HepG2 (cell line): ENCODE results near the gene KRTAP1-1. TPM values are rescaled to one million over a fixed set of nuclear protein-coding genes. Genes with fewer than 3 reads are reported as not detected.
A peak's percentile ranks its signal among the peaks of the same experiment; 100 is the strongest.

ENCODE experiments used
- CREM ChIP-seq, 2 experiments: sonication (generic) in 1 of 2; formaldehyde crosslinking in 1 of 2; IDR thresholded peaks; 2 replicates each; pipeline versions ENCODE4 v1.4.0 to v1.6.1; 2016 to 2020; ENCODE audit warnings: antibody characterized with exemption in 1 of 2, mild to moderate bottlenecking in 1 of 2, missing genetic modification reagents in 1 of 2
- GATAD1 ChIP-seq: IDR thresholded peaks from 2 replicates; pipeline ENCODE4 v1.6.1; 2016; ENCODE audit warnings: missing genetic modification reagents, missing compliant biosample characterization
- HNRNPUL1 ChIP-seq: fragments of 200-400 bp; formaldehyde crosslinking; IDR thresholded peaks from 2 replicates; pipeline ENCODE4 v1.6.1; 2017; ENCODE audit warnings: low read depth, mild to moderate bottlenecking, low read length, moderate library complexity
- ISL2 ChIP-seq: sonication (generic); formaldehyde crosslinking; IDR thresholded peaks from 2 replicates; pipeline ENCODE4 v1.5.0; 2020; ENCODE audit warnings: missing genetic modification reagents
- MAFF ChIP-seq: IDR thresholded peaks from 2 replicates; pipeline ENCODE4 v1.6.1; 2011; ENCODE audit warnings: low read depth, low read length, improper control_type of control experiment
- MIXL1 ChIP-seq: IDR thresholded peaks from 2 replicates; pipeline ENCODE4 v1.6.1; 2016
- RBM39 ChIP-seq: fragments of 200-400 bp; formaldehyde crosslinking; IDR thresholded peaks from one replicate; pipeline ENCODE4 v1.6.1; 2018; ENCODE audit warnings: antibody characterized with exemption, mild to moderate bottlenecking, low read depth, low read length; ENCODE audit not compliant: poor library complexity, severe bottlenecking
- RFX1 ChIP-seq: fragments of 450-650 bp; IDR thresholded peaks from 2 replicates; pipeline ENCODE4 v1.6.1; 2017
- SETDB1 ChIP-seq: sonication (generic); formaldehyde crosslinking; IDR thresholded peaks from 2 replicates; pipeline ENCODE4 v1.5.1; 2020; ENCODE audit warnings: missing genetic modification reagents, mild to moderate bottlenecking, borderline replicate concordance
- TBL1XR1 ChIP-seq: fragments of 150-350 bp; IDR thresholded peaks from 2 replicates; pipeline ENCODE4 v1.6.1; 2014; ENCODE audit warnings: borderline replicate concordance, low read length; ENCODE audit not compliant: partially characterized antibody
- TBX2 ChIP-seq: sonication (generic); formaldehyde crosslinking; IDR thresholded peaks from 2 replicates; pipeline ENCODE4 v1.5.0; 2020; ENCODE audit warnings: missing genetic modification reagents, mild to moderate bottlenecking, borderline replicate concordance
- ZBTB42 ChIP-seq: sonication (generic); formaldehyde crosslinking; IDR thresholded peaks from 2 replicates; pipeline ENCODE4 v1.5.0; 2020; ENCODE audit warnings: mild to moderate bottlenecking, missing genetic modification reagents
- ZFP36 ChIP-seq: fragments of 150-350 bp; IDR thresholded peaks from 2 replicates; pipeline ENCODE4 v1.6.1; 2018; ENCODE audit warnings: borderline replicate concordance, low read length, low read depth; ENCODE audit not compliant: partially characterized antibody
- ZNF224 ChIP-seq: sonication (generic); formaldehyde crosslinking; IDR thresholded peaks from 2 replicates; pipeline ENCODE4 v1.5.0; 2020; ENCODE audit warnings: mild to moderate bottlenecking, missing genetic modification reagents
- ZNF383 ChIP-seq: sonication (generic); formaldehyde crosslinking; IDR thresholded peaks from 2 replicates; pipeline ENCODE4 v1.4.0; 2020; ENCODE audit warnings: missing genetic modification reagents, mild to moderate bottlenecking, borderline replicate concordance
- polyA plus RNA-seq, 8 experiments: library from polyadenylated mRNA; depleted of rRNA in 3 of 8; stranded (reverse) in 7 of 8; unstranded in 1 of 8; fragments of >200 nt; fragmentation: Illumina TruSeq in 4 of 8; extraction: Trizol in 4 of 8; gene quantifications; 2 replicates each; pipeline versions ENCODE4 v1.2.1 to v1.2.3, GENCODE V29; 2011 to 2016; ENCODE audit warnings: low read depth in 4 of 8, missing spikeins in 1 of 8, mixed read lengths in 1 of 8; ENCODE audit not compliant: insufficient read depth in 1 of 8
- total RNA-seq, 5 experiments: library from RNA; depleted of rRNA; stranded (reverse); fragments of >200 nt; fragmentation: Illumina TruSeq; extraction: Trizol; gene quantifications; 2 replicates each; pipeline ENCODE4 v1.2.3, GENCODE V29; 2016; ENCODE audit warnings: low read depth in 1 of 5
- TF ChIP-seq, protein P1 (sequence below): IDR thresholded peaks from 2 replicates; pipeline ENCODE4 v1.6.1; 2012; ENCODE audit warnings: low read depth, low read length, improper control_type of control experiment
- TF ChIP-seq, protein P2 (sequence below): sonication (generic); formaldehyde crosslinking; conservative IDR thresholded peaks from 2 replicates; pipeline ENCODE4 v1.4.0; 2020; ENCODE audit warnings: missing genetic modification reagents
- TF ChIP-seq, protein P3 (sequence below): IDR thresholded peaks from 2 replicates; pipeline ENCODE4 v1.6.1; 2016; ENCODE audit warnings: missing compliant biosample characterization, missing genetic modification reagents, borderline replicate concordance
- TF ChIP-seq, protein P4 (sequence below): IDR thresholded peaks from 2 replicates; pipeline ENCODE4 v1.6.1; 2016; ENCODE audit warnings: missing biosample characterization, missing genetic modification reagents, low read depth

KRTAP1-1 gene
- total and polyA plus RNA-seq, 2 of the 13 experiments (the other 11 are each of a cell fraction or from before 2014, with no cell fraction given): not detected

DNA sequence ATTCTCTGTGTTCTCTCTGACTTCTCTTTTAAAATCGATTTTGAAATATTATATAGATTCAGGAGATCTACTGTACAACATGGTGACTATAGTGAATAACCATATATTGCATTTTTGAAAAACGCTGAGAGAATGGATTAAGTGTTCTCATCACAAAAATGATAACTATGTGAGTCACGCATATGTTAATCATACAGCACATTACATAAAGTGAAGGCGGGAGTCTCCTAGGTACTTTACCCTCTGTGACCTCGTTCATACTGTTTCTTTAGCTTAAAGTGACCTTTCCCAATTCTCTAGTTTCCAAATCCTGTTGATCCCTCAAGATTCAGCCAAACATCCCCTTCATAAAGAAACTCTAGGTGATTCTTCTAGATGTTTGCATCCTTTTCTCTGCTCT, 38.4 kb downstream of the KRTAP1-1 start (continued):
- TF ChIP-seq, protein P1, sequence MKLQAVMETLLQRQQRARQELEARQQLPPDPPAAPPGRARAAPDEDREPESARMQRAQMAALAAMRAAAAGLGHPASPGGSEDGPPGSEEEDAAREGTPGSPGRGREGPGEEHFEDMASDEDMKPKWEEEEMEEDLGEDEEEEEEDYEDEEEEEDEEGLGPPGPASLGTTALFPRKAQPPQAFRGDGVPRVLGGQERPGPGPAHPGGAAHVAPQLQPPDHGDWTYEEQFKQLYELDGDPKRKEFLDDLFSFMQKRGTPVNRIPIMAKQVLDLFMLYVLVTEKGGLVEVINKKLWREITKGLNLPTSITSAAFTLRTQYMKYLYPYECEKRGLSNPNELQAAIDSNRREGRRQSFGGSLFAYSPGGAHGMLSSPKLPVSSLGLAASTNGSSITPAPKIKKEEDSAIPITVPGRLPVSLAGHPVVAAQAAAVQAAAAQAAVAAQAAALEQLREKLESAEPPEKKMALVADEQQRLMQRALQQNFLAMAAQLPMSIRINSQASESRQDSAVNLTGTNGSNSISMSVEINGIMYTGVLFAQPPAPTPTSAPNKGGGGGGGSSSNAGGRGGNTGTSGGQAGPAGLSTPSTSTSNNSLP: peak; percentile 47; the same call in 1 of the 2 replicates
- TF ChIP-seq GATAD1 (CRISPR knock-in tag) (no peak), MAFF (peak; percentile 22; the same call in 1 of the 2 replicates), ZNF224 (CRISPR knock-in tag) (no peak), RFX1 (no peak), HNRNPUL1 (no peak), ZBTB42 (CRISPR knock-in tag) (no peak), ZNF383 (no peak), CREM (IDR thresholded peaks at IDR 0.05) (no peak), CREM (CRISPR knock-in tag; IDR thresholded peaks at IDR 0.05) (no peak), TBX2 (no peak), SETDB1 (CRISPR knock-in tag) (no peak), ISL2 (CRISPR knock-in tag) (peak; percentile 39; the same call in 1 of the 2 replicates), TBL1XR1 (peak; percentile 34), ZFP36 (no peak), MIXL1 (CRISPR knock-in tag) (peak; percentile 53; the same call in 1 of the 2 replicates), RBM39 (no peak)
- TF ChIP-seq, protein P2, sequence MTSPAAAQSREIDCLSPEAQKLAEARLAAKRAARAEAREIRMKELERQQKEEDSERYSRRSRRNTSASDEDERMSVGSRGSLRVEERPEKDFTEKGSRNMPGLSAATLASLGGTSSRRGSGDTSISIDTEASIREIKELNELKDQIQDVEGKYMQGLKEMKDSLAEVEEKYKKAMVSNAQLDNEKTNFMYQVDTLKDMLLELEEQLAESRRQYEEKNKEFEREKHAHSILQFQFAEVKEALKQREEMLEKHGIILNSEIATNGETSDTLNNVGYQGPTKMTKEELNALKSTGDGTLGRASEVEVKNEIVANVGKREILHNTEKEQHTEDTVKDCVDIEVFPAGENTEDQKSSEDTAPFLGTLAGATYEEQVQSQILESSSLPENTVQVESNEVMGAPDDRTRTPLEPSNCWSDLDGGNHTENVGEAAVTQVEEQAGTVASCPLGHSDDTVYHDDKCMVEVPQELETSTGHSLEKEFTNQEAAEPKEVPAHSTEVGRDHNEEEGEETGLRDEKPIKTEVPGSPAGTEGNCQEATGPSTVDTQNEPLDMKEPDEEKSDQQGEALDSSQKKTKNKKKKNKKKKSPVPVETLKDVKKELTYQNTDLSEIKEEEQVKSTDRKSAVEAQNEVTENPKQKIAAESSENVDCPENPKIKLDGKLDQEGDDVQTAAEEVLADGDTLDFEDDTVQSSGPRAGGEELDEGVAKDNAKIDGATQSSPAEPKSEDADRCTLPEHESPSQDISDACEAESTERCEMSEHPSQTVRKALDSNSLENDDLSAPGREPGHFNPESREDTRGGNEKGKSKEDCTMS (CRISPR knock-in tag): no peak
- TF ChIP-seq, protein P3, sequence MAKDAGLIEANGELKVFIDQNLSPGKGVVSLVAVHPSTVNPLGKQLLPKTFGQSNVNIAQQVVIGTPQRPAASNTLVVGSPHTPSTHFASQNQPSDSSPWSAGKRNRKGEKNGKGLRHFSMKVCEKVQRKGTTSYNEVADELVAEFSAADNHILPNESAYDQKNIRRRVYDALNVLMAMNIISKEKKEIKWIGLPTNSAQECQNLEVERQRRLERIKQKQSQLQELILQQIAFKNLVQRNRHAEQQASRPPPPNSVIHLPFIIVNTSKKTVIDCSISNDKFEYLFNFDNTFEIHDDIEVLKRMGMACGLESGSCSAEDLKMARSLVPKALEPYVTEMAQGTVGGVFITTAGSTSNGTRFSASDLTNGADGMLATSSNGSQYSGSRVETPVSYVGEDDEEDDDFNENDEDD (CRISPR knock-in tag): peak; percentile 40; the same call in 1 of the 2 replicates
- TF ChIP-seq, protein P4, sequence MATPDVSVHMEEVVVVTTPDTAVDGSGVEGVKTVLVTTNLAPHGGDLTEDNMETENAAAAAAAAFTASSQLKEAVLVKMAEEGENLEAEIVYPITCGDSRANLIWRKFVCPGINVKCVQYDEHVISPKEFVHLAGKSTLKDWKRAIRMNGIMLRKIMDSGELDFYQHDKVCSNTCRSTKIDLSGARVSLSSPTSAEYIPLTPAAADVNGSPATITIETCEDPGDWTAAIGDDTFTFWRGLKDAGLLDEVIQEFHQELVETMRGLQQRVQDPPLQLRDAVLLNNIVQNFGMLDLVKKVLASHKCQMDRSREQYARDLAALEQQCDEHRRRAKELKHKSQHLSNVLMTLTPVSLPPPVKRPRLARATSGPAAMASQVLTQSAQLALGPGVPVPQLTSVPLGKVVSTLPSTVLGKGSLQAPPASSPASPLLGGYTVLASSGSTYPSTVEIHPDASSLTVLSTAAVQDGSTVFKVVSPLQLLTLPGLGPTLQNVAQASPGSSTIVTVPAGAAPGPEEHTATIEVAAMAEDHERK (CRISPR knock-in tag): no peak
- TF ChIP-seq, all 625 proteins: peak for 31
